Measurements from ENCODE around the gene PACSIN1.

DNA sequence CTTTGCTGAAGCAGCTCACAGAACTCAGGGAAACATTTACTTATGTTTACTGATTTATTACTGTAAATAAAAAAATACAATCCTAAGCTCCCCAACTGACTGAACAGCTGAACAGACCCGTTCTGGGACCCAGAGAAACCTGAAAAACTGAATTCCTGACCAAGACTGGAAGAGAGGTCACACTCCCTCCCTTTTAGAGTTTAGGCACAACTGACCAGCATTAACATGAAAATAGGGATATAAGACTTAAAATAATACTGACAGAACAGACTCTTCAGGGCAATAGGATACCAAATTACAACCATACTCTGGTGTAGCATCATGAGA lies 28.3 kb upstream of the PACSIN1 start:
- TF ChIP-seq POLR2A (IDR thresholded peaks at IDR 0.05), result no peak
- TF ChIP-seq, protein P1, sequence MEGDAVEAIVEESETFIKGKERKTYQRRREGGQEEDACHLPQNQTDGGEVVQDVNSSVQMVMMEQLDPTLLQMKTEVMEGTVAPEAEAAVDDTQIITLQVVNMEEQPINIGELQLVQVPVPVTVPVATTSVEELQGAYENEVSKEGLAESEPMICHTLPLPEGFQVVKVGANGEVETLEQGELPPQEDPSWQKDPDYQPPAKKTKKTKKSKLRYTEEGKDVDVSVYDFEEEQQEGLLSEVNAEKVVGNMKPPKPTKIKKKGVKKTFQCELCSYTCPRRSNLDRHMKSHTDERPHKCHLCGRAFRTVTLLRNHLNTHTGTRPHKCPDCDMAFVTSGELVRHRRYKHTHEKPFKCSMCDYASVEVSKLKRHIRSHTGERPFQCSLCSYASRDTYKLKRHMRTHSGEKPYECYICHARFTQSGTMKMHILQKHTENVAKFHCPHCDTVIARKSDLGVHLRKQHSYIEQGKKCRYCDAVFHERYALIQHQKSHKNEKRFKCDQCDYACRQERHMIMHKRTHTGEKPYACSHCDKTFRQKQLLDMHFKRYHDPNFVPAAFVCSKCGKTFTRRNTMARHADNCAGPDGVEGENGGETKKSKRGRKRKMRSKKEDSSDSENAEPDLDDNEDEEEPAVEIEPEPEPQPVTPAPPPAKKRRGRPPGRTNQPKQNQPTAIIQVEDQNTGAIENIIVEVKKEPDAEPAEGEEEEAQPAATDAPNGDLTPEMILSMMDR (IDR thresholded peaks at IDR 0.05), result no peak
